Stimulated activated CD8-positive, alpha-beta memory T cell treated with anti-CD3 and anti-CD28 coated beads, Interleukin-15, amount 100 ng/mL, for 4 hours (primary cell): ENCODE measurements around the gene PPP1CB.
"Not testable (repeated sequence)": the region's sequence is repeated elsewhere in the genome, so short reads cannot be mapped to it uniquely, and the experiment has no call there.

ENCODE experiments used
- DNase-seq, 2 donors: peaks; one replicate each; pipeline ENCODE4 v3.0.0-alpha.2; 2020; ENCODE audit warnings: low read depth in 2 of 2

PPP1CB gene

DNA sequence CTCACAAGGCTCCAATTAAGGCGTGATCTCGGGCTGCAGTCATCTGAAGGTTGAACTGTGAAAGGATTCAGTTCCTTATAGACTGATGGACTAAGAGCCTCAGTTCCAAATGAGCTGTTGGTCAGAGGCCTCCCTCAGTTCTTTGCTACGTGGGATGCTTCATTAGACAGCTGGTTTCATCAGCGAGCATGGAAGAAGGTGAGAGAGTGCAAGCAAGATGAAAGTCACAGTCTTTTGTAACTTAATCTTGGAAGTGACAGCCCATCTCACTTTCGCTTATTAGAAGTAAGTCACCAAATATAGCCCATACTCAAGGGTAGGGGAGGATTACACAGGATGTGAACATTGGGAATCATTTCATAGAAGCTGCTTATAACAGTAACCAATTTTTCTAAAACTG, 26.8 kb downstream of the PPP1CB start:
- no peak for DNase-seq

DNA sequence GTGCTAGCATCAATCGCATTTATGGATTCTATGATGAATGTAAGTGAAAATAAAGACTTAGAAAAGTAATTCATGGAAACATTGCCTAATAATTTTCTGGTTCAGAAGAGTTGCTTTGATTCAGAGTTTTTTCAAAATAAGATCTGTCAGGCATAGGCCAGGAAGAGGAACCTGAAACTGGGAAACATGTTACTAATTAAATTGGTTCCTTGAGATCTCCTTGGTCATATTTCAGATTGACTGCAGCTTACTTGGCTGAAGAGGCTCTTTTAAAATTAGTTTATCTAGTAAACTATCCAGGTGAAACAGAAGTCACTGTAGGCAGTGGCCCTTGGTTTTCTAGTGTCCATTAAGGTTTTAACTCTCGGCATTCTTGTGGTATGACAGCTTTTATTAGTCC, 27.4 kb downstream of the PPP1CB start:
- DNase-seq = no peak

DNA sequence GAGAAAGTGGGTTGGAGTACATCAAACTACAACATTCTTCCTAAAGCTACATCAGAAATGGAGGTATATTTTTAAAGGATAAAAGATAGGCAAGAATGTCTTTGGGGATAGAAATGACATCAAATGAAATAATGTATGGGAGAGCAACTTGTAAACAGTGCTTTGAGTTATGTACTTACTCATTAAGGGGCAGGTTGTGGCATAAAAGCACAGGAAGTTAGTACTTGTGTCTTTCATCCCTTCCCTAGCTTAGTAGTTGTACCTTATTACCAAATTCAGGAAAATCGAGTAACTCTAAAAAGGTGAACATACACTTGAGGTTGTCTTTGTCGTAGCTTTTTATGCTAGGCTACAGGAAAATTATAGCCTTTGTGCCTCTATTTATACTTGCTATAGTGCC, 28.9 kb downstream of the PPP1CB start:
- no peak for DNase-seq

DNA sequence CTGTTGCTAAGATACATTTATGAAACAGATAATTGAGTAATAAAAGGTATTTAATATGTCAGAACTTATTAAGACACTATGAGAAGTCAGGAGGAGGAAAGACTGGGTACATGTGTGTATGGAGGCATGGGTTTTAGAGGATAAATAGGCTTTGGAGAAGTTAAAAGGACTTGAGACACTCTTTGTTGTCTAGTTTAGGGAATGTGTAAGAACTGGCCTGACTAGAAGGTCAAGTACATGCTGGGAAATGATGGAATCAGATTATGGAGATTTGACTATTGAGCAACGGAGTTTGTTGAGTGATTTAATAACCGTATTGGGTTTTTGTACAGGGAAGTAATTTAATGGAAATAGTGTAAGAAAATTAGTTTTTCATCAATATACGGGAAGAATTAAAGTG, 30.8 kb downstream of the PPP1CB start:
- no peak for DNase-seq

DNA sequence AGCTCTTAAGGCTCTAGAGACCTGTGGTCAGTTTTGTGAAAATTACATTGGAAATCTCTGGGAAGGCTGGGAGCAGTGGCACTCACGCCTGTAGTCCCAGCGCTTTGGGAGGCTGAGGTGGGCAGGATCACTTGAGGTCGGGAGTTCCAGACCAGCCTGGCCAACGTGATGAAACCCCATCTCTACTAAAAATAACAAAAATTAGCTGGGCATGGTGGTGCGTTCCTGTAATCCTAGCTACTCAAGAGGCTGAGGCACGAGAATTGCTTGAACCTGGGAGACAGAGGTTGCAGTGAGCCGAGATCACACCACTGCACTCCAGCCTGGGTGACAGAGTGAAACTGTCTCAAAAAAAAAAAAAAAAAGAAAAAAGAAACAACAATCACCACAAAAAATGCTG, 32.9 kb downstream of the PPP1CB start:
- not testable (repeated sequence) for DNase-seq

DNA sequence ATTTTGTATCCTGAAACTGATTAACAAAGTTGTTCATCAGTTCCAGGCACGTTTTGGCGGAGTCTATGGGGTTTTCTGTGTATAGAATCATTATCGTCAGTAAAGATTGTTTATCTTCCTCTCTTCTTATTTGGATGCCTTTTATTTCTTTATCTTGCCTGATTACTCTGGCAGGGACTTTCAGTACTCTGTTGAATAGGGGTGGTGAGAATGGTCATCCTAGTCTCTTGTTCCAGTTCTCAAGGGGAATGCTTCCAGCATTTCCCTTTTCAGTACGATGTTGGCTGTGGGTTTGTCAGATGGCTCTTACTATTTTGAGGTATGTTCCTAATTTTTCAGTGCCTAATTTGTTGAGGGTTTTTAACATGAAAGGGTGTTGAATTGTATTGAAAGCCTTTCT, 45.0 kb downstream of the PPP1CB start:
- DNase-seq = no peak

DNA sequence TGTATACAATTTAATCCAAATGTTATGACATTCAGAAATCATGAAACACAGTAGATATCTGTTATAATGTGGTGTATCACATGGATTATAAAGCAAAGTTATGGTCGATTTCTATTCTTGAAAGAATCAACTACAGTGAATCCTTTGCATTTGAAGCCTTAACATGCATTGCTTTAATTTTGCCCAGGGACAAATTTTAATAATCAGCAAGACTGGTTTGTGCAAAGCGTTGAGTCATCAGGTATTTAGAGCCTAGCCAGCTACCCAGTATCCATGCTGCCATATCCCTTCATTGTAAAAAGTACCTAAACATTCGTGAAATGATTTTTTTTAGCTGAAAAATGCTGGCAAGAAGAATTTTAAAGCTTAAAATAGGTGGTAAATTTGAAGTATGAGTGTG, 50.1 kb downstream of the PPP1CB start:
- DNase-seq = no peak

DNA sequence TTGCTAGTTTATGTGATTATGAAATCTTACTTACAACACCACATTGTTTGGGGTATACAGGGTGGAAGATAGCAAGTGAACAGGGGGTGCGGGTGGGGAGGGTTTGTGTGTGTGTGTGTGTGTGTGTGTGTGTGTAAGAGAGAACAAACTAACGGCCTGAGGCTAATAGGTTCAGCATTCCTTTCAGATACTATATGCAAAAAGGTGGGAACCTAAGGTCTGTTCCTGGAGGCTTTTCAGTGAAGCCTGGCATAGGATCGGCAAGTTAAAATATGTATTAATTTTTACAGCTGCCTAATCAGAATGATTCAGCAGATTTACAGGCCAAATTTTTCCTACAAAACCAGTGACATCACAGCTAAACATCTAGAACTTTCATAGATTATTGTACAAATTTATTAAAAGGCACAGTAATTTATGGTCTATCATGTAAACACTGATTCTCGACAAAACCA, 51.4 kb downstream of the PPP1CB start:
- DNase-seq = no peak

DNA sequence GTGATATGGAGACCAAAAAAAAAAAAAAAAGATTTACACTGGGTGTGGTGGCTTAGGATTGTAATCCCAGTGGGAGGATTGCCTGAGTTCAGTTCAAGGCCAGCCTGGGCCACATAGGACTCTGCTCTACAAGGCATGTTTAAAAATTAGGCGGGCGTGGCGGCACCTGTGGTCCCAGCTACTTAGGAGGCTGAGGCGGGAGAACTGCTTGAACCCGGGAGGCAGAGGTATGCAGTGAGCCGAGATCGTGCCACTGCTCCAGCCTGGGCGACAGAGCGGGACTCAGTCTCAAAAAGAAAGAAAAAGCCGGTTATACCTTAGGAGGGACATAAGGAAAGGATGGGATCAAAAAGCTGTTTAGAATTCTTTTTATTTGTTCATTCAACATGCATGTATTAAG, 58.3 kb downstream of the PPP1CB start:
- DNase-seq = no peak

DNA sequence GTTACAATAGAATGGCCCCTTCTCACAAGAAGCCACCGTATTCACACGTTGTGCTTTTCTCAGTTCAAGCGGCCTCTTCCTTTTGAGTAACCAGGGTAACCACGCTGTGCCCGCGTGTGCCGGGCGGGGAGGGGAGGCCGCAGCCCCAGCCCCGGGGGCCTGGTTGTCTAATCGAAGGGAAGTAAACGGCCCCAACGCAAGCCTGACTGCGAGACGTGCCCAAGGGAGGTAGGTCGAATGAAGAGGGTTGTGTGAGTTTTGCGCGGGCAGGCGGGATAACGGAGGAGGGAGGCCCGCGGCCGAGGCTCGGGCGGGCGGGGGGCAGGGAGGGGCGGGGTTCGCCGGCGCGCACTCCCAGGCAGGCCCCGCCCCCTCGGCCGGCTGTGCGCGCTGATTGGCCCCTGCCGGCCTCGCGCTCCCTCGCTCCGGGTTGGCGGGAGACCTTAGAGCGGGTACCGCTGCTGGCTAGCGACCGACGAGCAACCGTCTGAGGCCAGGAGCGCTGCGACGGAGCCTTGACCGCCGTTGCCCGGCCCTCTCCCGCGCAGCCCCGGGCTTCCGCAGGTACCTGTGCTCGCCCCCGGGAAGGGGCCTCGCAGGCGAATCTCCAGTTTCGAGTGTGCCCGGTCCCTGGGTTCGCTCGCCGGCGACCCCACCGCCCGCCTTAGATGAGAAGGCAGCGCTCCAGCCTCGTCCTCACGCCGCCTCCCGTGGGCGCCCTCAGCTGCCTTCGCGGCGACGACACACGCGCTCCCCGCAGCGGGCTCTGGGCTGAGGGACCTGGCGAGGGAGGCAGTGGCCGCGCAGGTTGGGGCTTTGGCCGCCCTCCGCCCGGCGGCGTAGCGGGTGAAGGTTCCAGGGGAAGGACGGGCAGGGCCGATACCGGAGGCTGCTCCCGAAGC, 59.0 kb downstream of the PPP1CB start, which contains the start of gene SPDYA:
Gene SPDYA, plus strand, starts transcription at position 451 of the 902 bp plus-strand sequence. CDS start 5,181 bp downstream, outside the sequence.
- peak; percentile 43 to 65 for DNase-seq

DNA sequence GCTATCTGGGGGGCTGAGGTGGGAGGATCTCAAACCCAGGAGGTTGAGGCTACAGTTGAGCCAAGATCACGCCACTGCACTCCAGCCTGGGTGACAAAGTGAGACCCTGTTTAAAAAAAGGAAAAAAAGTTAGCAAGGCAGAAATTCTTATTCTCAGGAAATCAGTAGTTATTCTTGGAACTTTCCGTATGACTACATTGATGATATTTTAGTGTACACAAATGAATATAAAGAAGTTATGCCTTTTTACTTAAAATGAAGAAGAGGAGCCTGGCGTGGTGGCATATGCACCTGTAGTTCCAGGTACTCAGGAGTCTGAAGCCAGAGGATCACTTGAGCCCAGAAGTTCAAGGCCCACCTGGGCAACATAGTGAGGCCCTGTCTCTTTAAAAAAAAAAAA, 66.4 kb downstream of the PPP1CB start:
- DNase-seq = no peak

DNA sequence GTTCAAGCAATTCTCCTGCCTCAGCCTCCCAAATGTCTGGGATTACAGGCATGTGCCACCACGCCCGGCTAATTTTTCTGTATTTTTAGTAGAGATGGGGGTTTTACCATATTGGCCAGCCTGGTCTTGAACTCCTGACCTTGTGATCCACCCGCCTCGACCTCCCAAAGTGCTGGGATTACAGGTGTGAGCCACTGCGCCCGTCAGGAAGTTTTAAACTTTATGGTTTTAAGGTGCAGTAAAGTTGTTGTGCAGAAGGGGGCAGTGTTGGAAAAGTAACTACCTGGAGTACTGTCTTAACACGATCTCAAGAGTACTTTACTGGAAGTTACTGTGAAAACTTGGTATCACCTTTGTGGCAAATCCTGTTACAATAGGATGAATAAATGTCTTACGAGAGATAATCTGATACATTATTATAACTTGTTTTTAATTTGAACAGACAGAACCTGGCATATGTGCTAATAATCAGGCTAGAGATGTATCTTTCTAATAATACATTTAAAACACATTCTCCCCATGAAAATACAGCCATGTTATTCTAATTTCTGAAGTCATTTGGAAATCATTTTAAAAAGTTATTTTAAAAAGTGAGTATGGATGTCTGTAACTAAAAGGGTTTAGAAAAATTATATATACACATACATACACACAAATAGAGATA, 69.8 kb downstream of the PPP1CB start:
- peak in 1 of 2 donors; percentile 17 for DNase-seq

DNA sequence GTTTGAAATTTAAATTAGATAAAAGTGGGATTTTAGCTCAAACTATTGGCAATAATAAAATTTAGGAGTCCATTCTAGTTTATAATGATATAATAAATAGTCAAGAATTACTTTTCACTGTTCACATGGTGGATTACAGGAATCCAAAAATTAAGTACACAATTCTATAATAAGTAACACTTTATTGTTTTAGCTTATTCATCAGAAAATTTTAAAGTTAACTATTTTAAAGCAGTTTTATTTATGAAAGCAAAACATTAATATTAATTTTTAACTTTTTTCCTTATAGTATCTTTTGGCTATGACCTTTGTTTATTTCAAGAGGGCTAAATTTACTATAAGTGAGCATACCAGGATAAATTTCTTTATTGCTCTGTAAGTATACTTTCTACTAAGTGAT, 70.4 kb downstream of the PPP1CB start:
- DNase-seq = no peak

DNA sequence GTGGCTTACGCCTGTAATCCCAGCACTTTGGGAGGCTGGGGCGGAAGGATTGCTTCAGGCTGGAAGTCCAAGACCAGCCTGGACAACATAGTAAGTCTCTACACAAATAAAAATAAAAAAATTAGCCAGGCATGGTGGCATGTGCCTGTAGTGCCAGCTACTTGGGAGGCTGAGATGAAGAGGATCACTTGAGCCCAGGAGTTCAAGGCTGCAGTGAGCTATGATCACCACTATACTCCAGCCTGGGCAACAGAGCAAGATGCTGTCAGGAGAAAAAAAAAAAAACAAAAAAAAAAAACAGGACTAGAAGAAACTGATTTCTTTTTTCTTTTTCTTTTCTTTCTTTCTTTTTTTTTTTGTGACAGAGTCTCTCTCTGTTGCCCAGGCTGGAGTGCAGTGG, 72.6 kb downstream of the PPP1CB start:
- no peak for DNase-seq

DNA sequence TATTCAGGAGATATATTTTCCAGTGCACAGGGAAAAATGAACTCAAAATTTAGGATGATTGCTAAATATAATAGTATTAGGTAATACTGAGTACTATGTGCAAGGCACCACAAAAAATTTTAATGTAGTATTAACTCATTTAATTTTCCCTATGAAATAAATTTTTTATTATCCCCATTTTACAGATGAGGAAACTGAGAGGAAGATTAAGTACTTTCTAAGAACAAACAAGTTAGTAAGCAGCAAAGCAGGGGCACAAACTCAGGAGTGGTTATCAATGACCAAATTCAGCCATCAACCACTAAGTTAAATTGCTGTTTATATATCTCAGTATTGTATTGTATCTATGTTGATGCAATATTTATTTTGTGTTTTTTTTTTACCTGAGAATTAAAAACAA, 73.2 kb downstream of the PPP1CB start:
- no peak for DNase-seq

DNA sequence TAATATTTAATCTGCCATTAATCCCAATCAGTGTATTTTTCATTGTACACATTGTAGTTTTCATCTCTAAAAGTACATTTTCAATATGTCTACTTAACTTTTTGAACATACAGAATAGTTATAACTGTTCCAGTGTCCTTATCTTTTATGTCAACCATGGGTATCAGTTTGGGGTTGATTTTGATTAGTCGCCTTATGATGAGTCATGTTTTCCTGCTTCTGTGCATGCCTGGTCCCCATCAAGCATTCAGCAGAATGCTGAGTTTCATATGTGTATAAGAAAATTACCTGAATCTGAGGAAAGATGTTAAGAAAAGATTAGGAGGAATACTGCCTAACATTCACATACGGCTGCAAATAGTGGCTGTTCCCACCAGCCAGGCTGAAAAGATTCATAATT, 76.8 kb downstream of the PPP1CB start:
- DNase-seq = no peak

DNA sequence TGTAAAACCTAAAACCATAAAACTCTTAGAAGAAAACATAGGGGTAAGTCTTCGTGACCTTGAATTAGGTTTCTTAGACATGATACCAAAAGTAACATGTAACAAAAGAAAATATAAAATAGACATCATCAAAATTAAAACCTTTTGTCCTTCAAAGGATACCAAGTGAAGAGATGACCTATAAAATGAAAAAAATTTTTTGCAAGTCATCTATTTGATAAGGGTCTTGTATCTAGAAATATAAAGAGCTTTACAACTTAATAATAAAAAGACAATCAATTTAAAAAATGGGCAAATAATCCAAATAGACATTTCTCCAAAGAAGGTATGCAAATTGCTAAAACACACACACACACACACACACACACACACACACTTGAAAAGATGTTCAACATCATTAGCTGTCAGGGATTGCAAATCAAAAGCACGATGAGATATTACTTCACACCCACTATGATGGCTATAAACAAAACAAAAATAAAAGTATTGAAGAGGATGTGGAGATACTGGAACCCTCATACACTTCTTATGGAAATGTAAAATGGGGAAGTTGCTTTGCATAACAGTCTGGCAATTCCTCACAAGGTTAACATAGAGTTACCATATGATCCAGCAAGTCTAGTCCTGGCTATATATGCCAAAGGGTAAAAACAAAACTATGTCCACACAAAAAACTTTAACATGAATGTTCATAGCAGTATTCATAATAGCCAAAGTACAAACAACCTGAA, 82.3 kb downstream of the PPP1CB start:
- DNase-seq = no peak

DNA sequence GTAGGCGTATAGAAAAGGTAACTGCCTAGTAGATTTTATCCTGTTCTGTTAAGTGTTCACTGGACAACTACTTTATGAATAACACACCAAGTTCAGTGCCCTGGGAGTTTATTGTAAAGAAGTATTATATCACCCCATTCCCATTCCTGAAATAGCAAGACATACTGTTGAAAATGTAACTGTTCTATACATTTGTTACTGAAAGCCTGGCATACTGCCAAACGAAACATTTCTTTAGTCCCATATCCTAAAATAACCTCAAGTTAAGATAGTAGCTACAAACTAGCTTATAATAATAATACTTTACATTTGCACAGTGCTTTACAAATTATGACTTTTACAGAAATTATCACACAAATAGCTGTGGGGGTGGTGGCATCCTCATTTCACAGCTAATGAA, 84.2 kb downstream of the PPP1CB start:
- DNase-seq = no peak

DNA sequence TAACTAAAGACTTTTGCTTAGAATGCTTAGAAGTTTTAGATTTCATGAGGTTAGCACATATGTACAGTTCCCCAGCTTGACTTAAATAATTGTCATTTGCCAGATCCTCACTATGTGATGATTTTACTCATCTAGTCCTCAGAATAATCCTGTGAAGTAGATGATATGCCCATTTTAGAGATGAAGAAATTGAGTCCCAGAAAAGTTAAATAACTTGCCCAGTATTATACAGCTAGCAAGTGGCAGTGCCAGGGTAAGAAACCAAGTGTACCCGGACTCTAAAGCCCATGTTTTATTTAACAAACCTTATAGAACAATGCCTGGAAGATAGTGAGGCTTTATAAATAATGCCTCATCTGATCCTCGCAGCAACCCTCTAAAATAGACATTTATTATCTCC, 87.3 kb downstream of the PPP1CB start:
- DNase-seq = no peak

DNA sequence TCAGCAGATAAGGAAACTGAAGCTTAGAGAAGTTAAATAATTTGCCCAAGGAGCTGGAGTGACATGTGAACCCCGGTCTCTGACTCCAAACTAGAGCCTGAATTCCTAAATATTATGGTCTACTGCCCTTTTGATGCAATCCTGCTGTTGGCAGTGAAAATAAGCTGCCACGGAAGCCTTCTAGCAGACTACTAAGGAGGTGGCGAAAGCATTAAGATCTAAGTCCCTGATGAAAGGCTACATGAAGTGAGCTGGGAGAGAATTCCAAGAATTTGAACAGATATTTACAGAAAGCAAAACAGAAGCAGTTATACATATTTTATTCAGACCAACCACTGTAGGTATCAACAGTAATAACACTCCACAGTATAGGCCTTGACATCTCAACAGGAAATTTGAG, 90.4 kb downstream of the PPP1CB start:
- no peak for DNase-seq
